IgD-negative memory B cell (primary cell): Measurements from ENCODE around the gene SKA3. TPM values are rescaled to one million over a fixed set of nuclear protein-coding genes. Genes with fewer than 3 reads are reported as not detected.
A peak's percentile ranks its signal among the peaks of the same experiment; 100 is the strongest.
"Not testable (repeated sequence)": the region's sequence is repeated elsewhere in the genome, so short reads cannot be mapped to it uniquely, and the experiment has no call there.

Experiments
- H3K27ac Mint-ChIP-seq, 3 donors: one replicate each; pipeline ENCODE4 v1.8.0; 2020 to 2022; ENCODE audit warnings: mild to moderate bottlenecking in 3 of 3, mixed read lengths in 3 of 3, moderate library complexity in 1 of 3
- H3K27me3 Mint-ChIP-seq: one replicate; pipeline ENCODE4 v1.8.0; 2021; ENCODE audit warnings: mixed read lengths
- H3K36me3 Mint-ChIP-seq: one replicate; pipeline ENCODE4 v1.8.0; 2020; ENCODE audit warnings: mild to moderate bottlenecking, mixed read lengths
- H3K4me1 Mint-ChIP-seq, 3 donors: one replicate each; pipeline ENCODE4 v1.8.0; 2020 to 2022; ENCODE audit warnings: mixed read lengths in 3 of 3, mild to moderate bottlenecking in 1 of 3
- H3K4me3 Mint-ChIP-seq, 4 donors: one replicate each; pipeline ENCODE4 v1.8.0; 2020 to 2022; ENCODE audit warnings: mild to moderate bottlenecking in 4 of 4, mixed read lengths in 4 of 4, moderate library complexity in 3 of 4
- H3K9me3 Mint-ChIP-seq, 3 donors: one replicate each; pipeline ENCODE4 v1.8.0; 2020 to 2021; ENCODE audit warnings: mixed read lengths in 3 of 3, mild to moderate bottlenecking in 1 of 3
- polyA plus RNA-seq: library from polyadenylated mRNA; unstranded; fragments of 300-500 nt; fragmentation: Illumina TruSeq; gene quantifications from one replicate; pipeline ENCODE4 v1.2.3, GENCODE V29; 2021

The SKA3 gene
- polyA plus RNA-seq, 1 donor from 2014 or later = 0.43 TPM

GRCh38 chr13:21197606-21198225 is 21.4 kb upstream of the SKA3 start:
- H3K36me3 Mint-ChIP-seq, H3K4me1 Mint-ChIP-seq, H3K27me3 Mint-ChIP-seq, H3K4me3 Mint-ChIP-seq, H3K27ac Mint-ChIP-seq: not testable (repeated sequence)
- peaks cover 4 to 12% (median 11%) of the 10 kb centered on the region in 3 donors for H3K9me3 Mint-ChIP-seq

- not testable (repeated sequence) for H3K36me3 Mint-ChIP-seq, H3K27ac Mint-ChIP-seq, H3K9me3 Mint-ChIP-seq, H3K4me1 Mint-ChIP-seq, H3K4me3 Mint-ChIP-seq, H3K27me3 Mint-ChIP-seq
Measured at GRCh38 chr13:21194756-21195155, 18.4 kb upstream of the SKA3 start.

- H3K36me3 Mint-ChIP-seq, H3K27me3 Mint-ChIP-seq, H3K9me3 Mint-ChIP-seq, H3K4me3 Mint-ChIP-seq, H3K4me1 Mint-ChIP-seq, H3K27ac Mint-ChIP-seq: not testable (repeated sequence)
Measured at GRCh38 chr13:21186410-21186809, 10.1 kb upstream of the SKA3 start.

- H3K27ac Mint-ChIP-seq = no peak overlapping the region
Measured at GRCh38 chr13:21181671-21182070, 5.3 kb upstream of the SKA3 start.

GRCh38 chr13:21176982-21177284 is 581 bp upstream of the SKA3 start:
- no peaks in the 10 kb centered on the region for H3K36me3 Mint-ChIP-seq
- H3K4me1 Mint-ChIP-seq = peaks cover 5 to 16% (median 14%) of the 10 kb centered on the region in 3 donors
- H3K4me3 Mint-ChIP-seq = peak overlapping the region; percentile 95 to 99 (median 98)
- peak overlapping the region; percentile 96 to 97 (median 96) for H3K27ac Mint-ChIP-seq
- H3K9me3 Mint-ChIP-seq = no peaks in the 10 kb centered on the region
- H3K27me3 Mint-ChIP-seq = no peaks in the 10 kb centered on the region

More at GRCh38 chr13:21181671-21182070, 5.3 kb upstream of the SKA3 start:
- Mint-ChIP-seq H3K36me3 (no peaks in the 10 kb centered on the region), H3K4me1 (peaks cover 5 to 14% (median 9%) of the 10 kb centered on the region in 3 donors), H3K27me3 (no peaks in the 10 kb centered on the region), H3K9me3 (peaks cover 0 to 2% (median 0%) of the 10 kb centered on the region in 3 donors), H3K4me3 (no peak overlapping the region)

- Mint-ChIP-seq H3K9me3 (no peaks in the 10 kb centered on the region), H3K27me3 (no peaks in the 10 kb centered on the region), H3K4me3 (peak overlapping the region; percentile 95 to 99 (median 98)), H3K36me3 (no peaks in the 10 kb centered on the region), H3K27ac (peak overlapping the region; percentile 96 to 97 (median 96)), H3K4me1 (peaks cover 5 to 14% (median 14%) of the 10 kb centered on the region in 3 donors)
Measured at GRCh38 chr13:21175656-21176214, 617 bp downstream of the SKA3 start.

GRCh38 chr13:21173767-21174166 is 2.6 kb downstream of the SKA3 start:
- Mint-ChIP-seq H3K4me3 (peak overlapping the region in 1 of 4 donors; percentile 55), H3K4me1 (peaks cover 5 to 14% (median 11%) of the 10 kb centered on the region in 3 donors)
- H3K9me3 Mint-ChIP-seq, H3K27me3 Mint-ChIP-seq, H3K36me3 Mint-ChIP-seq, H3K27ac Mint-ChIP-seq: not testable (repeated sequence)

GRCh38 chr13:21171420-21171819 is 4.9 kb downstream of the SKA3 start:
- H3K27me3 Mint-ChIP-seq = no peaks in the 10 kb centered on the region
- H3K4me1 Mint-ChIP-seq = peaks cover 0 to 6% (median 2%) of the 10 kb centered on the region in 3 donors
- no peaks in the 10 kb centered on the region for H3K9me3 Mint-ChIP-seq

GRCh38 chr13:21165606-21166005 is 10.7 kb downstream of the SKA3 start:
- H3K27me3 Mint-ChIP-seq, H3K4me3 Mint-ChIP-seq, H3K36me3 Mint-ChIP-seq, H3K9me3 Mint-ChIP-seq, H3K27ac Mint-ChIP-seq, H3K4me1 Mint-ChIP-seq: not testable (repeated sequence)

More at GRCh38 chr13:21171420-21171819, 4.9 kb downstream of the SKA3 start:
- H3K27ac Mint-ChIP-seq = no peak overlapping the region
- H3K36me3 Mint-ChIP-seq = peaks cover 2% of the 10 kb centered on the region
- H3K4me3 Mint-ChIP-seq = no peak overlapping the region

- Mint-ChIP-seq H3K27ac (no peak overlapping the region), H3K36me3 (peaks cover 2% of the 10 kb centered on the region), H3K27me3 (no peaks in the 10 kb centered on the region), H3K9me3 (no peaks in the 10 kb centered on the region), H3K4me3 (no peak overlapping the region), H3K4me1 (peaks cover 0 to 3% (median 0%) of the 10 kb centered on the region in 3 donors)
Measured at GRCh38 chr13:21164631-21165030, 11.7 kb downstream of the SKA3 start.

- Mint-ChIP-seq H3K9me3 (no peaks in the 10 kb centered on the region), H3K36me3 (peaks cover 4% of the 10 kb centered on the region), H3K4me1 (peaks cover 0 to 9% (median 0%) of the 10 kb centered on the region in 3 donors), H3K27me3 (no peaks in the 10 kb centered on the region), H3K4me3 (no peak overlapping the region), H3K27ac (no peak overlapping the region)
Measured at GRCh38 chr13:21152251-21152899, 24.0 kb downstream of the SKA3 start.

GRCh38 chr13:21150013-21150412 is 26.3 kb downstream of the SKA3 start:
- no peak overlapping the region for H3K4me3 Mint-ChIP-seq
- H3K27ac Mint-ChIP-seq = no peak overlapping the region
- H3K9me3 Mint-ChIP-seq = no peaks in the 10 kb centered on the region
- peaks cover 2% of the 10 kb centered on the region for H3K36me3 Mint-ChIP-seq
- peaks cover 0 to 9% (median 0%) of the 10 kb centered on the region in 3 donors for H3K4me1 Mint-ChIP-seq
- no peaks in the 10 kb centered on the region for H3K27me3 Mint-ChIP-seq

- H3K36me3 Mint-ChIP-seq = peaks cover 2% of the 10 kb centered on the region
- peaks cover 0 to 9% (median 1%) of the 10 kb centered on the region in 3 donors for H3K4me1 Mint-ChIP-seq
- no peak overlapping the region for H3K4me3 Mint-ChIP-seq
- H3K27ac Mint-ChIP-seq = no peak overlapping the region
- H3K27me3 Mint-ChIP-seq = no peaks in the 10 kb centered on the region
- no peaks in the 10 kb centered on the region for H3K9me3 Mint-ChIP-seq
Measured at GRCh38 chr13:21149568-21149967, 26.8 kb downstream of the SKA3 start.

GRCh38 chr13:21148557-21149258 is 27.6 kb downstream of the SKA3 start:
- Mint-ChIP-seq H3K9me3 (no peaks in the 10 kb centered on the region), H3K4me3 (no peak overlapping the region), H3K36me3 (peaks cover 2% of the 10 kb centered on the region), H3K27me3 (no peaks in the 10 kb centered on the region), H3K4me1 (peaks cover 0 to 11% (median 5%) of the 10 kb centered on the region in 3 donors), H3K27ac (peak overlapping the region in 1 of 3 donors; percentile 9)

- Mint-ChIP-seq H3K36me3 (peaks cover 4% of the 10 kb centered on the region), H3K4me3 (no peak overlapping the region), H3K27me3 (no peaks in the 10 kb centered on the region), H3K27ac (peak overlapping the region in 1 of 3 donors; percentile 9), H3K4me1 (peaks cover 2 to 15% (median 13%) of the 10 kb centered on the region in 3 donors), H3K9me3 (no peaks in the 10 kb centered on the region)
Measured at GRCh38 chr13:21147827-21148226, 28.5 kb downstream of the SKA3 start.
